ENCODE measurements around the gene SPAST.
"Not testable (repeated sequence)": the region's sequence is repeated elsewhere in the genome, so short reads cannot be mapped to it uniquely, and the experiment has no call there.

SPAST gene, protein sequence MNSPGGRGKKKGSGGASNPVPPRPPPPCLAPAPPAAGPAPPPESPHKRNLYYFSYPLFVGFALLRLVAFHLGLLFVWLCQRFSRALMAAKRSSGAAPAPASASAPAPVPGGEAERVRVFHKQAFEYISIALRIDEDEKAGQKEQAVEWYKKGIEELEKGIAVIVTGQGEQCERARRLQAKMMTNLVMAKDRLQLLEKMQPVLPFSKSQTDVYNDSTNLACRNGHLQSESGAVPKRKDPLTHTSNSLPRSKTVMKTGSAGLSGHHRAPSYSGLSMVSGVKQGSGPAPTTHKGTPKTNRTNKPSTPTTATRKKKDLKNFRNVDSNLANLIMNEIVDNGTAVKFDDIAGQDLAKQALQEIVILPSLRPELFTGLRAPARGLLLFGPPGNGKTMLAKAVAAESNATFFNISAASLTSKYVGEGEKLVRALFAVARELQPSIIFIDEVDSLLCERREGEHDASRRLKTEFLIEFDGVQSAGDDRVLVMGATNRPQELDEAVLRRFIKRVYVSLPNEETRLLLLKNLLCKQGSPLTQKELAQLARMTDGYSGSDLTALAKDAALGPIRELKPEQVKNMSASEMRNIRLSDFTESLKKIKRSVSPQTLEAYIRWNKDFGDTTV

DNA sequence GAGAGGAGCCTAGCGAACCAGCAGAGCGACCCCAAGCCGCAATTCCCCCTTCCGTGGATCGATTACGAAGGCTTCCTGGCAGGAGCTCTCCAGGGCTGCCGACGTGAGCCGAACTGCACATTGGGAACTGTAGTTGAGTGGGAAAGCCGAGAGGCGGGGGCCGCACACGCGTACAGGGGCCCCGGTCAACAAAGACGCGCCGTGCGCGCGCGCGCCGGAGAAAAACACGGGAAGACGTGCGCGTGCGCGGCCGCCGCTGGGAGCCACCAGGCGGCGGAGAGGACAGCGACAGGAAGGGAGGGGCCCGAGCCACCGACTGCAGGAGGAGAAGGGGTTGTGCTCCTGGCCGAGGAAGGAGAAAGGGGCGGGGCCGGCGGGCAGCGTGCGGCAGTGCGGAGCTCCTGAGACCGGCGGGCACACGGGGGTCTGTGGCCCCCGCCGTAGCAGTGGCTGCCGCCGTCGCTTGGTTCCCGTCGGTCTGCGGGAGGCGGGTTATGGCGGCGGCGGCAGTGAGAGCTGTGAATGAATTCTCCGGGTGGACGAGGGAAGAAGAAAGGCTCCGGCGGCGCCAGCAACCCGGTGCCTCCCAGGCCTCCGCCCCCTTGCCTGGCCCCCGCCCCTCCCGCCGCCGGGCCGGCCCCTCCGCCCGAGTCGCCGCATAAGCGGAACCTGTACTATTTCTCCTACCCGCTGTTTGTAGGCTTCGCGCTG lies at the start of gene SPAST:
Gene SPAST, plus strand, starts transcription at position 247 of the 711 bp plus-strand sequence. Its CDS starts 276 bp downstream, at position 523.
- peak; percentile 98 for DNase-seq (ENCODE audit: low spot score)

DNA sequence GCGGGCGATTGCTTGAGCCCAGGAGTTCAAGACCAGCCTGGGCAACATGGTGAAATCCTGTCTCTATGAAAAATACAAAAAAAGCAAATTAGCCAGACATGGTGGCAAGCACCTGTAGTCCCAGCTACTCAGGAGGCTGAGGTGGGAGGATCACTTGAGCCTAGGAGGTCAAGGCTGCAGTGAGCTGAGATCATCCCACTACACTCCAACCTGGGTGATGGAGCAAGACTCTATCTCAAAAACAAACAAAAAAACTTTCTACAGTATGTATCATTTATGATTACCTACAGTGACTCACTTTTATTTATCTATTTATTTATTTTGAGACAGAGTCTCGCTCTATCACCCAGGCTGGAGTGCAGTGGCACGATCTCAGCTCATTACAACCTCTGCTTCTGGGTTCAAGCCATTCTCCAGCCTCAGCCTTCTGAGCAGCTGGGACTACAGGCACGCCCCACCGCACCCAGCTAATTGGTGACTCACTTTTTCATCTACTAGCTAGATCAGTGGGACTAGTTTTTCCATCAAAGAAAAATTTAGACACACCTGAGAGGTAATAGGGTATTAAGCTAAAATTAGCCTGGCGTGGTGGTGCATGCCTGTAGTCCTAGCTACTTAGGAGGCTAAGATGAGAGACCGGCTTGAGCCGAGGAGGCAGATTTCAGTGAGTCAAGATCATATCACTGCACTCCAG lies 44.4 kb upstream of the SPAST start:
- DNase-seq (ENCODE audit: low spot score), result not testable (repeated sequence)

- DNase-seq (ENCODE audit: low spot score), result not testable (repeated sequence)
Observed at GRCh38 chr2:32034198-32034887, 29.0 kb upstream of the SPAST start.

DNA sequence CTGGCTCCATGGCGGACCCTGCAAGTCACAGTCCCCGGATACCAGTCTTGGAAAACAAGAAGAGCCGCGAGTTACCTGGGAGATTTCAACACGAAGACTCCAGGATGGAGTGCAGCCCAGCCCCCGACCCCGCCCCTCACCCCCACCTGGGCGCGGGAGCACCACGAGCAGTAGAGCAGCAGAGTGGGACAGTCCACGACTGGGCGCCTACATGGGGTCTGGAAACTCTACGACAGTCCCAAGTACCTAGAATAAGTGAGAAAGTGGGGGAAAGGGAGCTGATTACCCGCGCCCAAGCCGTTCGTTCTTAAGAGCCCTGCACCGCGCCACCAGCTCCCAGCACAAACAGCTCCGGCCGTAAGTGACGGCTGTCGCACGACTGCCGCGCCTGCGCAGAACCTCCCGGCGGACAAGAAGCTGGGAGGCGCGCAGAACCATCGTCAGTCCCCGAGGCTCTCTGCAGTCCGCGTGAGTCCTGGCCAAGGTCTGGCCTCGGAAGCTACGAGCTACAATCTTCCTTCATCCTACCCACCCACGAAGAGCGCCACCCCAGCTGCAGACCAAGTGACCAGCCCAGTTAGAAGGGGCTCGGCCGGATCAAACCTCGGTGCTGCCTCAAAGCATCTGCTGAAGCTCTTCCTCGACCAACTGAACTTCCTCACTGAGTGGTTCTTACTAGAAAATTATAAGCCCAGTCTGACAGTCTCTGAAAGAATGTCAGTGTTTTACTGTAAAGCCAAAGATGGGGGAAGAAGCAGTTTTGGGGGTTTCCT lies 23.7 kb upstream of the SPAST start, which contains the start of gene DPY30:
Gene DPY30, minus strand, starts transcription at position 359 of the 773 bp plus-strand sequence. Its CDS starts 349 bp downstream, at position 10.
- peak; percentile 96 for DNase-seq (ENCODE audit: low spot score)

- no peak for DNase-seq (ENCODE audit: low spot score)
Observed at GRCh38 chr2:32043561-32043960, 19.8 kb upstream of the SPAST start.

GRCh38 chr2:32051836-32052439 lies 11.4 kb upstream of the SPAST start:
- DNase-seq (ENCODE audit: low spot score), result no peak

- not testable (repeated sequence) for DNase-seq (ENCODE audit: low spot score)
Observed at GRCh38 chr2:32054583-32054982, 8.8 kb upstream of the SPAST start.

DNA sequence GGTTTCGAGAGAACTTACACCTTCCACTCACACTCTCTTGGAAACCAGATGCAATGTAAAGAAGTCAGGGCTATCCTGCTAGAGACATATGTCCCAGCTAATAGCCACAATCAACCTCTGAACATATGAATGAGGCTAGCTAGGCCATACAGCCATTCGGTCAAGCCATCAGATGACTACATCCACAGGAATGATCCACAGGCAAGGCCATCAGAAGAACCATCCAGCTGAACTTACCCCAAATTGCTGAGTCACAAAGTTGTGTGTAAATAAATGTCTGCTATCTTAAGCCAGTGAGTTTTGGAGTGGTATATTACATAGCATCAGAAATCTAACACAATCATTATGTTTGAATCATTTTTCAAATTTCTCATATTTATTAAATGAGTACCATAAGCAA lies 5.2 kb upstream of the SPAST start:
- DNase-seq (ENCODE audit: low spot score), result no peak

DNA sequence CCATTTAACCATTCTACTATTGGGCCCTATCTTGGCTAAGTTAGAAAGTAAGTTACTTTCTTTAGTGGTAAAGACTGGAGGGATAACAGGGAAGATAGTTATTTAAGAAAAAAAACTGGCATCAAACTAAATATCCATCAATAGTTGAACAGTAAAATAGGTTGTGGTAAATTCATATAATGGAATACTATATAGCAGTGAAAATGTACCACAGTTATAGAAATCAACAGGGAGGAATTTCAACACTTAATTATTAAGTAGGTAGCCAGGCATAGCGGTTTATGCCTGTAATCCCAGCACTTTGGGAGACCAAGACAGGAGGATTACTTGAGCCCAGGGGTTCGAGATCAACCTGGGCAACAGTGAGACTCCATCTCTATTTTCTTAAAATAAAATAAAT lies 3.1 kb upstream of the SPAST start:
- DNase-seq (ENCODE audit: low spot score), result no peak

GRCh38 chr2:32061430-32061829 lies 1.9 kb upstream of the SPAST start:
- no peak for DNase-seq (ENCODE audit: low spot score)

GRCh38 chr2:32061973-32062861 lies 1.1 kb upstream of the SPAST start:
- no peak for DNase-seq (ENCODE audit: low spot score)

DNA sequence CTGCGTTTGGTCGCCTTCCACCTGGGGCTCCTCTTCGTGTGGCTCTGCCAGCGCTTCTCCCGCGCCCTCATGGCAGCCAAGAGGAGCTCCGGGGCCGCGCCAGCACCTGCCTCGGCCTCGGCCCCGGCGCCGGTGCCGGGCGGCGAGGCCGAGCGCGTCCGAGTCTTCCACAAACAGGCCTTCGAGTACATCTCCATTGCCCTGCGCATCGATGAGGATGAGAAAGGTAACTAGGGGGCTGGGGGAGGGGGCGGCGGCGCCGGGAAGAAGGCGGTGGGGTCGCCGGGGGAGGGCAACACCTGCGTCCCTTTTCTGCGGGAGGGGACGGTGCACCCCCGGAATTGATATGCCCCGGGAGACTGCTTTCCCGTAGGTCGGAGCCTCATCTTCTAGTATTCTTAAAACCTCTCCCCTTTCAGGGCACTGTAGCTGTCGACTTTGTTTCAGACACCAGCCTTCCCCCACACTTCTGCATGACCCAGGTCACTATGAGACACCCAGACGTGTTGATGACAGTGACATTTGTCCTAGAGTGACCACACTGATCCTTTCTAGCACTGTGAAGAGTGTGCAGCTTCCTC lies 755 bp downstream of the SPAST start:
- DNase-seq (ENCODE audit: low spot score), result no peak

- no peak for DNase-seq (ENCODE audit: low spot score)
Observed at GRCh38 chr2:32064713-32065112, 1.4 kb downstream of the SPAST start.

DNA sequence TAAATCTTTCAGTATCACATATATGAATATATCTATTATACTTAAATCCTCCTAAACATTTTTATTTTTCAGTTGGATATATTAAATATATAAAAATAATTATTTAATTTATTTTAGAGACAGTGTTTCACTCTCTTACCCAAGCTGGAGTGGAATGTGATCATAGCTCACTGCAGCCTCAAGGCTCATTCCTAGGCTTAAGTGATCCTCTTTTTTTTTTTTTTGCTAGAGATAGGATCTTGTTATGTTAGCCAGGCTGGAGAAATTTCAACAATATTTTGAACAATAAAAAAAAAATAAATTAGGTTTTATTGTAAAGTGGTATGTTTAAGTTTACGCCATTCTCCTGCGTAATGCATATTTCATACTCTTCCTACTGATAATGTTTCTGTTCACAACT lies 4.2 kb downstream of the SPAST start:
- no peak for DNase-seq (ENCODE audit: low spot score)

GRCh38 chr2:32074134-32074506 lies 10.8 kb downstream of the SPAST start:
- DNase-seq (ENCODE audit: low spot score), result no peak

- no peak for DNase-seq (ENCODE audit: low spot score)
Observed at GRCh38 chr2:32095671-32096070, 32.3 kb downstream of the SPAST start.

- no peak for DNase-seq (ENCODE audit: low spot score)
Observed at GRCh38 chr2:32108111-32108510, 44.8 kb downstream of the SPAST start.

DNA sequence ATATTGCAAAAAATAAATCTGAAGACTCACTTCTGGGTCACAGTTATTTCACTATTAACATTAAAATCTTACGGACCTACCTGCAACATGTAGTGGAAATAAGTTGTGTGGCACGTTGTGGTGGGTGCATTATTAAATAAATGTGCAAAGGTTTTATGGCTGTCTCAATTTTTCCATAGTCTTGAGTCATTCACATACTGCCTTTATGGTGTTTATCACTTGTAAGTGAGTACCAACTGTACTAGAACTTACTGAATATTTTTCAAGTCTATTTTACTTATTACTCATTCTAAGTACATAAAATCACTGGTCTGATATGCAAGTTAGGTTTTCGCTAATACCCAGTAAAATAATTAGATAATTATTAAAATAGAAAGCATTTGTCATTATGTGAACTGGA lies 54.7 kb downstream of the SPAST start:
- no peak for DNase-seq (ENCODE audit: low spot score)

DNA sequence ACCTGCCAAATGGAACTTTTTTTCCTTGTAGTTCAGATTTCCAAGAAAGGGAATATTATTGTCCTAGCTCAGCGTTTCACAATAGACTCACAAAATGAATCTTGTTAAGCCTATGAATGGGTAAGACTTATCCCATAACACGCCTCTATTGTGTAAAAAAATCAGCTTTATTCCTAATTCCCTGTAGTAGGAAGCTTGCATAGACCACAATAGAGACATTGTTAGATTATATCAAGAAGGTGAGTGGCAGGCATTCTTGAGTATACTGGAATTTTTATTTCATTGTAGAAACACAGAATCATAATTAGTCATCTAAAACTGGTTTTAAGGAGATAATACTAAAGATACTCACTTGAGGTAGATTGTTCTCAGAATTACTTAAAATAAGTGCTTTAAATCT lies 55.8 kb downstream of the SPAST start:
- DNase-seq (ENCODE audit: low spot score), result no peak
